ENCODE data around the gene ROBO1. TPM values are rescaled to one million over a fixed set of nuclear protein-coding genes. Genes with fewer than 3 reads are reported as not detected.

Gene ROBO1
- total RNA-seq, 1 experiment from 2014 or later: 35.5 TPM

- no peak overlapping the region for H3K27ac ChIP-seq (ENCODE audit: low read length)
- H2AFZ ChIP-seq (ENCODE audit: low read length): no peak overlapping the region
- H3K27me3 ChIP-seq (ENCODE audit: low read length): peaks cover 3% of the 10 kb centered on the region
- no peak overlapping the region for H3K4me3 ChIP-seq (ENCODE audit: low read length)
- H3K79me2 ChIP-seq (ENCODE audit: low read length): no peaks in the 10 kb centered on the region
- POLR2A ChIA-PET (ENCODE audit: unreplicated experiment): no interaction called here
- TF ChIP-seq EZH2phosphoT487 (IDR thresholded peaks at IDR 0.05; ENCODE audit: borderline replicate concordance, low read length) (no peak), EZH2 (IDR thresholded peaks at IDR 0.05; ENCODE audit: low read length, unreplicated experiment) (no peak), CTCF (conservative IDR thresholded peaks at IDR 0.05; ENCODE audit: low read depth, low read length) (no peak)
- BruUV-seq (replicated peaks): no TSS peak
- ATAC-seq (no peak), DNase-seq (no peak)
- no peaks in the 10 kb centered on the region for H3K36me3 ChIP-seq (ENCODE audit: low read depth, low read length)
- CTCF ChIA-PET: no interaction called here
- H3K4me1 ChIP-seq (ENCODE audit: insufficient read depth, low read length): no peaks in the 10 kb centered on the region
- H3F3A ChIP-seq (ENCODE audit: low read length, unreplicated experiment): no peaks in the 10 kb centered on the region
- no peaks in the 10 kb centered on the region for H3K9me2 ChIP-seq (replicated peaks; ENCODE audit: low read length)
- H3K4me2 ChIP-seq (ENCODE audit: low read length): no peak overlapping the region
- no peak overlapping the region for H3K9ac ChIP-seq (ENCODE audit: low read length)
- intact Hi-C loops (cut with micrococcal nuclease): no loop called here
- no peaks in the 10 kb centered on the region for H4K20me1 ChIP-seq (ENCODE audit: low read length)
- no peaks in the 10 kb centered on the region for H3K9me3 ChIP-seq (ENCODE audit: low read length)
Observed at GRCh38 chr3:79344876-79345871, 422.6 kb downstream of the ROBO1 start.

GRCh38 chr3:79341961-79342360 lies 425.8 kb downstream of the ROBO1 start:
- Histone ChIP-seq H3K4me3 (ENCODE audit: low read length) (no peak overlapping the region), H3K27me3 (ENCODE audit: low read length) (no peaks in the 10 kb centered on the region; the same call in none of the 2 replicates), H3K9me3 (ENCODE audit: low read length) (no peaks in the 10 kb centered on the region), H3K79me2 (ENCODE audit: low read length) (no peaks in the 10 kb centered on the region), H3K9me2 (replicated peaks; ENCODE audit: low read length) (no peaks in the 10 kb centered on the region), H2AFZ (ENCODE audit: low read length) (no peak overlapping the region), H3K27ac (ENCODE audit: low read length) (no peak overlapping the region), H4K20me1 (ENCODE audit: low read length) (no peaks in the 10 kb centered on the region), H3K4me1 (ENCODE audit: insufficient read depth, low read length) (no peaks in the 10 kb centered on the region), H3K4me2 (ENCODE audit: low read length) (no peak overlapping the region), H3K36me3 (ENCODE audit: low read depth, low read length) (no peaks in the 10 kb centered on the region), H3K9ac (ENCODE audit: low read length) (no peak overlapping the region), H3F3A (ENCODE audit: low read length, unreplicated experiment) (no peaks in the 10 kb centered on the region)
- intact Hi-C loops (cut with micrococcal nuclease): no loop called here
- ChIA-PET CTCF (no interaction called here), POLR2A (ENCODE audit: unreplicated experiment) (no interaction called here)
- BruUV-seq (replicated peaks): no TSS peak
- ATAC-seq: no peak
- no peak for DNase-seq
- TF ChIP-seq EZH2phosphoT487 (IDR thresholded peaks at IDR 0.05; ENCODE audit: borderline replicate concordance, low read length): no peak

- no peaks in the 10 kb centered on the region for H3F3A ChIP-seq (ENCODE audit: low read length, unreplicated experiment)
- no peaks in the 10 kb centered on the region for H3K79me2 ChIP-seq (ENCODE audit: low read length)
- ATAC-seq (no peak), DNase-seq (no peak)
- POLR2A ChIA-PET (ENCODE audit: unreplicated experiment): no interaction called here
- H3K9ac ChIP-seq (ENCODE audit: low read length): no peak overlapping the region
- no peaks in the 10 kb centered on the region for H4K20me1 ChIP-seq (ENCODE audit: low read length)
- intact Hi-C loops (cut with micrococcal nuclease): no loop called here
- CTCF ChIA-PET: no interaction called here
- H3K9me2 ChIP-seq (replicated peaks; ENCODE audit: low read length): no peaks in the 10 kb centered on the region
- no peaks in the 10 kb centered on the region for H3K4me1 ChIP-seq (ENCODE audit: insufficient read depth, low read length)
- no peak for TF ChIP-seq EZH2 (IDR thresholded peaks at IDR 0.05; ENCODE audit: low read length, unreplicated experiment)
- TF ChIP-seq EZH2phosphoT487 (IDR thresholded peaks at IDR 0.05; ENCODE audit: borderline replicate concordance, low read length): no peak
- TF ChIP-seq CTCF (conservative IDR thresholded peaks at IDR 0.05; ENCODE audit: low read depth, low read length): no peak
- H3K9me3 ChIP-seq (ENCODE audit: low read length): no peaks in the 10 kb centered on the region
- no TSS peak for BruUV-seq (replicated peaks)
- no peak overlapping the region for H2AFZ ChIP-seq (ENCODE audit: low read length)
- H3K27ac ChIP-seq (ENCODE audit: low read length): no peak overlapping the region
- no peak overlapping the region for H3K4me2 ChIP-seq (ENCODE audit: low read length)
- H3K4me3 ChIP-seq (ENCODE audit: low read length): no peak overlapping the region
- no peaks in the 10 kb centered on the region for H3K36me3 ChIP-seq (ENCODE audit: low read depth, low read length)
- no peaks in the 10 kb centered on the region; the same call in none of the 2 replicates for H3K27me3 ChIP-seq (ENCODE audit: low read length)
Observed at GRCh38 chr3:79339846-79340245, 428.0 kb downstream of the ROBO1 start.

Measured in PC-3 (cell line).